HG02642 (cell line): ENCODE data around the gene ARHGEF11.

Source experiments
- ATAC-seq: cut with Tn5 transposase; IDR thresholded peaks from one replicate; pipeline ENCODE4 v1.9.1; 2021; ENCODE audit warnings: mild to moderate bottlenecking; ENCODE audit not compliant: unreplicated experiment, poor library complexity

The ARHGEF11 gene

DNA sequence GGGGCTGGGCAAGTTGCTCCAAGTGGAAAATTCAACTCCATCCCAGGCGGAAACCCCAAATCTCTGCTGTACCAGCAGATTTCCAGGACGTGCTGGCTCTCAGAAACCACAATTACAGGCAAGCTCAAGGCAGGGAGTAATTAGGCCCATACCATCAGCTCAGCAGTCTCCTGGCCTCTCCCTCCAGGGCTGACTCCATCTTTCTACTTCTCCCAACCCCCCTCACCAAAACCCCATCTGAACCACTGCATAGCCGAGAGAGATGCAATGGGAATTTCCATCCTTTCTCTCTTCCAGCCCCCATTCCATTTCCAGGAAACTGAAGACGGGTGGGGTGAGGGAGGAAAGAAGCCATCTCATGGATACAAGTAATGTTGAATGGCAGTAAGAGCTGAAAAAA lies 41.2 kb downstream of the ARHGEF11 start:
- no peak for ATAC-seq

GRCh38 chr1:157001304-157001703 lies 44.2 kb downstream of the ARHGEF11 start:
- no peak for ATAC-seq

DNA sequence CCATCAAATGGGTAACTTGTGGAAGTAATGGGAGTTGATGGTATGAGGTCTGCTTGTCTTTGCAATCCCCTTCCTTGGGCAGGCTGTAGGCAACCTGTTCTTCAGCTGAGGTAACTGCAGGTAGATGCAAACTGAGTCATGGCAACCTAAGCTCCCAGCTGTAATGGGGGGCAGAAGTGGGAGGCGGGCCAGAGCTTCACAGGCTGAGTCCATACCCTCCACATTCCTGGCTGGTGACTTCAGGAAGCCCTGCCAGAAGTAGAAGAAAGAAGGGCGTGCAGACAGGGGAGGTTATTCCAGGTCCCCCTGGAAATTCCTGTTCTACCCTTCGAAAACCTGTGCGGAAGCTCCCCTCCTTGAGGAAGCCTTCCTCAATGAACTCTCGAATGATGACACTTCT lies 44.9 kb downstream of the ARHGEF11 start:
- ATAC-seq, result no peak

DNA sequence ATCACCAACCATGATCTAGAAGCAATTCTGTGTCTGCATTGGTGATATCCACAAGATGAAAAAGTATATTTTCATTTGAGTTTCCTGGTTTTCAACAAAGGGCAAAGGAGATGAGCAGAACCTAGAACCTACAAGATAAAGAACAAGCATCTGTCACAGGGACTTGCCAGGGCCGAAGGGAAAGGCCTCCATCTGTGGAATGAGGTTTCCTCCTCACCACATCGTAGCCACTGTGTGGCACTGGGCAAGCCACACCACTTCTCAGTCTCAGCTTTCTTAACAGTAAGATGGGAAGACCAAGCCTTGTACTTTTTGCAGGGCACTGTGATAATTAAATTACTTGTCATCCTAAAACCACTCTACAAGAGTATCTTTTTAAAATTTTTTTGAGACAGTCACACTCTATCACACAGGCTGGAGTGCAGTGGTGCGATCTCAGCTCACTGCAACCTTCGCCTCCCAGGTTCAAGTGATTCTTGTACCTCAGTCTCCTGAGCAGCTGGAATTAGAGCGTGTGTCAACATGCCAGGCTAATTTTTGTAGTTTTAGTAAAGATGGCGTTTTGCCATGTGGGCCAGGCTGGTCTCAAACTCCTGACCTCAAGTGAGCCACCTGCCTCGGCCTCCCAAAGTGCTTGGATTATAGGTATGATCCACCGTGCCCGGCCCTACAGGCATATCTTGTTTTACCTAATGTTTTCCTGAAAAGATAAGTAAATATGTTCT lies 45.8 kb downstream of the ARHGEF11 start:
- no peak for ATAC-seq

DNA sequence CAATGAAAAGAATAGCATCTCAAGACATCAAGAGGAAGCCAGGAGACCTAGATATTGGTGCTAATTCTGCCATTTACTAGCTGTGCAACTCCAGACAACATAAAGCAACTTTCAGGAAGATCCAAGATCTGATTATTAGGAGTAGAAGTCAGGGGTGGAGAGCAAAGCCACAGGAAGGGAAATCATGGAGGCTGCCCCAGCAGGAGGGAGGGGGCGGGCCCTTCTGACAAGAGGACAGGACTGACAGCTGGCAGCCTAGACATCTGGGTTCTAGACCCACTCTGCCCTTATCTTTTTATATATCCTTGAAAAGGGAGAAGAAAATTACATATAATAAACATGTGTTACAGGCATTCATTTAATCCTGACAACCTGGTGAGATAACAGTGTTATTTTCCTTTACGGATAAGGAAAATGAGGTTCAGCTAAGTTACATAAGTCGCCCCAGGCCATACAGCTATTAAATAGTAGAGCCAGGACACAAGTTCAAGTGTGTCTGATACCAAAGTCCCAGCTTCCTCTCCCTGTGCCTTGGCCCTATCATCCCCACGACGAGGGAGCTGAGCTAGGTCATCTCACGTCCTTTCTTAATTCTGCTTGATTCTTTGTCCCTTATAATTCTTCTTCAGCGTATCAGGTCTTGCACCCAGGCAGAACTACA lies 46.6 kb downstream of the ARHGEF11 start:
- no peak for ATAC-seq

DNA sequence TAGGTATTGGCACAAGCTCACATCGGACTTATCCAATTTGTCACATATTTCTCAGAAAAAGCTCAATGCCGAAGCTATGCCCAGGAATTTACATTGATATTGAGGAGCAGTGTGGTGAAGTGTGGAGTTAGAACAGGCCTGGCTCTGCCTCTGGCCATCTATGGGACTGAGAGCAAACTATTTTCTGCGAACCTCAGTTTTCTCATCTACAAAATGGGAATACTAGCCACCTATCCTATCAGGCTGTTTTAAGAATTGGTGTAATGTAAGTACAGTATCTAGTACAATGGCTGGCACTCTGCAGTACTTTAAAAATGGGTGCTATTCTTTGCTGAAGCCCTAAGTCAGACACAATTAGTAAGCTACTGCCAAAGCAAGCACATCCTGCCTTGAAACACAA lies 47.2 kb downstream of the ARHGEF11 start:
- ATAC-seq, result no peak

- no peak for ATAC-seq
Observed at GRCh38 chr1:156995412-156995811, 50.1 kb downstream of the ARHGEF11 start.

DNA sequence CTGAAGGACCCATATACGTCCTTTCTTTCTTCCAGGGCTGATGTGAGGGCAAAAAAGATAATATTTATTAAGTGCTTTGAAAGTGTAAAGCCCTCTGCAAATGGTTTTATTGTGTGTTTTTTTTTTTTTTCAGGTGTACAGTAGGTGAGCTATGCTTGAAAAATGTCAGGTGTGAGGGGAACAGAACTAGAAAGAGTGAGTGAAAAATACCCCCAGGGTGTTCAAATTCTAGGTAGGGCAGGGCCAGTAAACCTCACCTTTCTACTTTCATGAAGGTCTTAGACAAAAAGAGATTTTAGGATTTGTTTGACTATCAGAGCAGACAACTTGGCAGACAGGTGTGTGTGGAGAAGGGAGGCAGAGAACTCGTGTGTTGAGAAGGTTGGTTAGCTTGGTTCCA lies 51.3 kb downstream of the ARHGEF11 start:
- no peak for ATAC-seq

GRCh38 chr1:156993426-156994147 lies 52.0 kb downstream of the ARHGEF11 start:
- no peak for ATAC-seq

DNA sequence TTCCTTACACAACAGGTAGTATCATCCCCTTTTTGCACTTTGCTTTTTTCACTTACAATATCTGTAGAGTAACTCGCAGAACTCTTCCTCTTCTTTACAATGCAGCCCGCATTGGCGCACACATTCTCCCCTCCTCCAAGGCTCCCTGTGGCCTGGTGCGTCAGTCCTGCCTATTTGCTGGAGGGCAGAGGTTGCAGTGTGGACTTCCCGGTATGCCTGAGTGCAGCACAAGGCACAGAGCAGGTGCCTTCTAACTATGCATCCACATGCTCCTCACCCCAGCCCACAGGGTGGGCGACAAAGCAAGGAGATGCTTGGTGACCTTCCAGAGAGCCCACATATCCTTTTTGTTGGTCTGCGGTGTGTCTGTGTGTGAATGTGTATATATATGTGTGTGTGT lies 53.3 kb downstream of the ARHGEF11 start:
- ATAC-seq, result no peak

DNA sequence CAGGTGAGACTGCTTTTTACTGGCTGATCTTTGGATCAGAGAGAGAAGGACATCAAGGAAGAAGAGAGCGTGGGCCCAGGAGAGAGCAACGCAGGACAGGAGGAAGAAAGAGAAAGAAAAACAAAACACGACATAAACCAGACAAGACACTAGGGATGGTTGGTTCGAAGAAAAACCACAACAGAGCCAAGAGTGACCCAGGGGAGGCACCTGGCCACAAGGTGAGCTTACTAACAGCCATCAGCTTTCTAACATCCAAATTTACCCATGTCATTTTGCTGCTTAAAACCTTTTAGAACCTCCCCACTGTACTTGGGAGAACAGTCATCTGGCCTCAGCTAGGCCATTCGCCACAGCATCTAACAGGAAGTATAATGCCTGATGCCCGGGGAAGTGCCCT lies 57.8 kb downstream of the ARHGEF11 start:
- ATAC-seq, result no peak

DNA sequence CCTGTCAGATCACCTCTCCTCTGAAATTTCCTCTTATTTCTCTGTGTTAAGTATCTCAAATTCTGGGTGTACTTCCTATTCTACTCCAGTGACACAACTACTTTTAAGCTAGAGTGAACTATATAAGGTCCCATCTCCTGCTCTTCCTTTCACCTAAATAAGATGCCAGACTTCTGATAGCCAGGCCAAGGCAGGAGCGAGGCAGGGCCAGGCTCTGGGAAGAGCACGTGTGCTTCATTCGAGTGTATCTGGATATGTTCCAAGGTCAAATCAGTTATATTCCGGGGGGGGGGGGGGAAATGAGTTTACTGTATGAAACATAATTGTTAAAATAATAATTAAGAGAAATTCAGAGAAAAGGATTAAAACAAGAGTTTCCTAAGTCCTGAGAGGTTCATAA lies 65.0 kb downstream of the ARHGEF11 start:
- ATAC-seq, result no peak

DNA sequence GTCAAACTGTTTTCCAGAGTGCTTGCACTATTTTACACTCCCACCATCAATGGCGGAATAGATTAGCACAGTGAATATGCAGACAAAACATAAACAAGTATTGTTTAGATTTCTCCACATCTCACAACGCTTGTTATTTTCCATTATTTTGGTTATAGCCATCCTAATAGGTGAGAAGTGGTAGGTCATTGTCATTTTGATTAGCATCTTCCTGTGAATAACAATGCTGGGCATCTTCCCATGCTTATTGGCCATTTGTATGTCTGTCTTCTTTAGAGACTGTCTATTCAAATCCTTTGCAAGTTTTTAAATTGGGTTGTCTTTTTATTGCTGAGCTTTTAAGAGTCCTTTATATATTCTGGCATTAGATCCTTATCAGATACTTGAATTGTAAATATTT lies 70.5 kb downstream of the ARHGEF11 start:
- no peak for ATAC-seq

GRCh38 chr1:156973417-156973816 lies 72.1 kb downstream of the ARHGEF11 start:
- no peak for ATAC-seq

- no peak for ATAC-seq
Observed at GRCh38 chr1:156970017-156970416, 75.5 kb downstream of the ARHGEF11 start.

- no peak for ATAC-seq
Observed at GRCh38 chr1:156969496-156969895, 76.0 kb downstream of the ARHGEF11 start.

- ATAC-seq, result no peak
Observed at GRCh38 chr1:156964441-156964840, 81.1 kb downstream of the ARHGEF11 start.

DNA sequence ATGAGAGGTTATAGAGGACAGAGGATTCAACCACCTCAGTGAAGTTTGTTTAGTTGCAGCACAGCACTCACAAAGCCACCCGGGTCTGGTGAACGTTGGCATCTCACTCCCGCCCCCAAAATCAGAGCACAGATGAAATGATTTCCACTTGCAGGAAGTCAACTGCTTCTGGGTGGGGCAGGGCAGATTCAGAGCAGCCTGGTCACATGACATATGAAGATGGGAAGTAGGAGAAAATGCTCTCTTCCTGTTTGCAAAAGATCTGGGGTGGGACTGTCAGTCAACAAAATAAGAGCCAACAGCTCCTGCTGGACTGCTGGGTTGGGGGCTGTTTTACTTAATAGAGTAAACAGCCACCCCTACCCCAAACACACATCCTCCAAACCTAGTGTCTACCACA lies 81.9 kb downstream of the ARHGEF11 start:
- no peak for ATAC-seq

DNA sequence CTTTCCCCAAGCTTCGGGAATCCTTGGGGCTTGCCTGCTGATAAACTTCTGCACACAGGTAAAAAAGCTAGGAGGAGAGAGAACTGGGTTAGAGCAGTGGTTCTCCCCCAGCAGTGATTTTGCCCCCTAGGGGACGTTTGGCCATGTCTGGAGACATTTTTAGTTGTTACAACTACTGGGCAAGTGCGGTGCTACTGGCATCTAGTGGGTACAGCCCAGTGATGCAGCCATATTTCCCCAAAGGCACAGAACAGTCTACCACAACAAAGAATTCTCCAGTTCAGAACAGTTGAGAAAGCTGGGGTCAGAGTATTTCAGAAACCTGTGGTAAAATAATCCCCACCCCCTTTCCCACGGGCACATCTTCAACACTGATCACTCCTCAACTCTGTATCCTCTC lies 83.8 kb downstream of the ARHGEF11 start:
- no peak for ATAC-seq

DNA sequence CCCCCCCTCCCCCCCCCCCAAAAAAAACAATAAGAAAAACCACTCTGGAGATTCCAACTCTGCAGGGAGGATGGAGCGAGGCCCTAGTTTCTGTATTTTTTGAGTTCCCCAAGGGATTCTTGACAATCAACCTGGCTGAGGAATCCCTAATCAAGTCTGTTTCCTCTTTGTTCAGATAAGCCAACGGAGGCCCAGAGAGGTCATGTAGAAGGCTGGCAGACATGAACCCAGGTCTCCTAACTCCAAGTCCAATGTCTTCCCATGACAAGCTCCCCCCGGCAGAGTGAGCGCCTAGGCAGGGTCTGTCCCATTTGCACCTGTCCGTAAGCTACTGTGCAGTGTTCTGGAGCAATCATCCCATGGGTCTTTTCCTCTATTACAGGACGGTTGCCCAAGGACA lies 85.6 kb downstream of the ARHGEF11 start:
- no peak for ATAC-seq

- no peak for ATAC-seq
Observed at GRCh38 chr1:156959414-156959813, 86.1 kb downstream of the ARHGEF11 start.
